Stimulated activated memory B cell treated with anti-CD40 and anti-IgM and Interleukin-4, amounts not matched to agents 10 μg/mL and 1 μg/mL and 100 μg/mL, for 72 hours (primary cell): ENCODE data around the gene ARFGAP1.
A peak's percentile ranks its signal among the peaks of the same experiment; 100 is the strongest.
"Not testable (repeated sequence)": the region's sequence is repeated elsewhere in the genome, so short reads cannot be mapped to it uniquely, and the experiment has no call there.

Experiments used
- ATAC-seq: fragments of 150-1000 bp; cut with Tn5 transposase; 2 replicates; pipeline ENCODE4 v1.10.0; 2021
- H3K27ac Mint-ChIP-seq: one replicate; pipeline ENCODE4 v1.8.0; 2022; ENCODE audit warnings: mild to moderate bottlenecking, mixed read lengths
- H3K27me3 Mint-ChIP-seq: one replicate; pipeline ENCODE4 v1.8.0; 2022; ENCODE audit warnings: mixed read lengths
- H3K36me3 Mint-ChIP-seq: one replicate; pipeline ENCODE4 v1.8.0; 2022; ENCODE audit warnings: mixed read lengths
- H3K4me1 Mint-ChIP-seq: one replicate; pipeline ENCODE4 v1.8.0; 2022; ENCODE audit warnings: mixed read lengths
- H3K4me3 Mint-ChIP-seq: one replicate; pipeline ENCODE4 v1.8.0; 2022; ENCODE audit warnings: mild to moderate bottlenecking, moderate library complexity, mixed read lengths
- H3K9me3 Mint-ChIP-seq: one replicate; pipeline ENCODE4 v1.8.0; 2022; ENCODE audit warnings: mixed read lengths

The ARFGAP1 gene

DNA sequence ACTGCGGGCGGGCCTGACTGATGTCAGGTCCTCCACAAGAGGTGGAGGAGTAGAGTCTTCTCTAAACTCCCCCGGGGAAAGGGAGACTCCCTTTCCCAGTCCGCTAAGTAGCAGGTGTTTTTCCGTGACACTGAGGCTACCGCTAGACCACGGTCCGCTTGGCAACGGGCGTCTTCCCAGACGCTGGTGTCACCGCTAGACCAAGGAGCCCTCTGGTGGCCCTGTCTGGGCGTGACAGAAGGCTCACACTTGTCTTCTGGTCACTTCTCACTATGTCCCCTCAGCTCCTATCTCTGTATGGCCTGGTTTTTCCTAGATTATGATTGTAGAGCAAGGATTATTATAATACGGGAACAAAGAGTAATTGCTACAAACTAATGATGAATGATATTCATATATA is 21.3 kb upstream of the ARFGAP1 start:
- not testable (repeated sequence) for H3K9me3 Mint-ChIP-seq, H3K27ac Mint-ChIP-seq, H3K36me3 Mint-ChIP-seq, H3K4me3 Mint-ChIP-seq, ATAC-seq
- Mint-ChIP-seq H3K4me1 (peaks cover 11% of the 10 kb centered on the region), H3K27me3 (peaks cover 84% of the 10 kb centered on the region)

GRCh38 chr20:63252284-63252711 is 20.3 kb upstream of the ARFGAP1 start:
- no peak overlapping the region for H3K4me3 Mint-ChIP-seq

GRCh38 chr20:63253065-63253437 is 19.6 kb upstream of the ARFGAP1 start:
- Mint-ChIP-seq H3K27ac (no peak overlapping the region), H3K4me3 (no peak overlapping the region), H3K9me3 (peaks cover 3% of the 10 kb centered on the region), H3K36me3 (no peaks in the 10 kb centered on the region), H3K27me3 (peaks cover 88% of the 10 kb centered on the region), H3K4me1 (peaks cover 11% of the 10 kb centered on the region)
- ATAC-seq = no peak

More at GRCh38 chr20:63252284-63252711, 20.3 kb upstream of the ARFGAP1 start:
- Mint-ChIP-seq H3K27me3 (peaks cover 85% of the 10 kb centered on the region), H3K4me1 (peaks cover 11% of the 10 kb centered on the region), H3K36me3 (no peaks in the 10 kb centered on the region), H3K9me3 (peaks cover 3% of the 10 kb centered on the region), H3K27ac (no peak overlapping the region)
- ATAC-seq = no peak

DNA sequence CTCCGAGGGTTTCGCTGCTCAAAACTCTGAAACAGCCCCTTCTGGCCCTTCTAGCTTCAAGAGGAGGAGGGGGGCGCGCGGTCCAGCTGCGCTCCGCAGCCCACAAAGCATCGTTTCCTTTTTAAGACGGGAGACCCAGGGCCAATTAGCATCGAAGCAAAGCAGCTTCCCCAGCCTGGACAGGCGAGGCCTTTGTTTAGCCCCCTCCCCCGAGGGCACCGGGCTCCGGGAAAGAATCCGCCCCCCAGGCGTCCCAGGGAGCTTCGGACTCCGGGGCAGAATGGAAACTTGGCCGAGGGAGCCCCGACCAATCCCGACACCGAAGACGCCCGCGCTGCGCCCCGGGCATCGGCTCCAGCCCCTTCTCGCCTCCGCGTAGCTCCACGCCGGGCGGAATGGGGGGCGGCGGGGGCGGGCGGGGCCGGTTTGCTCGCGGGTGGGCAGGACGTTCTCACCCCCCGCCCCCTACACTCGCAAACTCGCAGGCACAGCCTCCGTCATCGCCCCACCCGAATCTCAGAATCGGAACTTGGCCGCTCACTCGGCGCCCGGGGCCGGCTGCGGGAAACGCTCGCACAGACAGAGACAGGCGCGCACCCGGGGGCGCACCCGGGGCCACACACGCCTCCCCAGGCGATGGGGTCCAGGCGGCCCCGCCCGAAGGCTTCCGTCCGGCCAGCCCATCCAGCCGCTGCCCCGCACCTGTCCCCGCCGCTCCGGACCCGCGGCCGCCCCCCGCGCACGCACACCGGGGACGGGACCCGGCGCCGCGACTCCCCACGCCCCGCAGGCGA is 19.0 kb upstream of the ARFGAP1 start:
- Mint-ChIP-seq H3K27ac (no peak overlapping the region), H3K4me3 (no peak overlapping the region), H3K36me3 (no peaks in the 10 kb centered on the region), H3K9me3 (peaks cover 3% of the 10 kb centered on the region), H3K4me1 (peaks cover 11% of the 10 kb centered on the region), H3K27me3 (peaks cover 88% of the 10 kb centered on the region)
- ATAC-seq = peak; percentile 25

DNA sequence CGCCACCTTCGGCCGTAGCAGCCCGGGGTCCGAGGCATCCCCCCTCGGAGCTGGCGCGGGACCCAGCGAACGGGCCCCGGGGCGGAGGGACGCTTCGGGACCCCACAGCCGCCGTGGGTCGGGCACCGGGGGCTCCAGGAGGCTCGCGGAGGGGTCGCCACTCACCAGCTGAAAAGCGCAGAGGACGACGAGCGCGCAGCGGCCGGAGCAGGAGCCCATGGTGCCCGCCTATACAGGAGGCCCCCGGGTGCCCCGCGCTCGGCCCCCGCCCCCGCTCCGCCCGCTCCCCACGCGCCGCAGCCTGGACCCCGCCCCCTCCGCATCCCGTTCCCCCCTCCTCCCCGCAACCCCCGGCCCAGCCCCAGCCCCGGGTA is 18.4 kb upstream of the ARFGAP1 start, which contains the start of gene NKAIN4:
TSS of gene NKAIN4 (minus strand) at position 232 of the 374 bp plus-strand sequence. CDS start at position 219, 13 bp downstream.
- Mint-ChIP-seq H3K4me1 (peaks cover 11% of the 10 kb centered on the region), H3K27ac (no peak within 1 kb of the TSS), H3K27me3 (peaks cover 87% of the 10 kb centered on the region), H3K9me3 (peaks cover 3% of the 10 kb centered on the region), H3K36me3 (no peaks in the 10 kb centered on the region), H3K4me3 (no peak within 1 kb of the TSS)
- ATAC-seq = no peak

- ATAC-seq = no peak
- Mint-ChIP-seq H3K36me3 (no peaks in the 10 kb centered on the region), H3K9me3 (peaks cover 3% of the 10 kb centered on the region), H3K4me3 (no peak overlapping the region), H3K27me3 (peaks cover 87% of the 10 kb centered on the region), H3K27ac (no peak overlapping the region), H3K4me1 (peaks cover 11% of the 10 kb centered on the region)
Observed at GRCh38 chr20:63254606-63255384, 17.8 kb upstream of the ARFGAP1 start.

- Mint-ChIP-seq H3K4me3 (no peak overlapping the region), H3K27ac (no peak overlapping the region), H3K36me3 (no peaks in the 10 kb centered on the region), H3K4me1 (peaks cover 11% of the 10 kb centered on the region), H3K27me3 (peaks cover 89% of the 10 kb centered on the region), H3K9me3 (no peaks in the 10 kb centered on the region)
- no peak for ATAC-seq
Observed at GRCh38 chr20:63255931-63256704, 16.5 kb upstream of the ARFGAP1 start.

GRCh38 chr20:63256954-63257353 is 15.7 kb upstream of the ARFGAP1 start:
- Mint-ChIP-seq H3K4me1 (peaks cover 11% of the 10 kb centered on the region), H3K36me3 (no peaks in the 10 kb centered on the region), H3K27me3 (peaks cover 86% of the 10 kb centered on the region), H3K27ac (no peak overlapping the region), H3K4me3 (no peak overlapping the region), H3K9me3 (no peaks in the 10 kb centered on the region)
- no peak for ATAC-seq

DNA sequence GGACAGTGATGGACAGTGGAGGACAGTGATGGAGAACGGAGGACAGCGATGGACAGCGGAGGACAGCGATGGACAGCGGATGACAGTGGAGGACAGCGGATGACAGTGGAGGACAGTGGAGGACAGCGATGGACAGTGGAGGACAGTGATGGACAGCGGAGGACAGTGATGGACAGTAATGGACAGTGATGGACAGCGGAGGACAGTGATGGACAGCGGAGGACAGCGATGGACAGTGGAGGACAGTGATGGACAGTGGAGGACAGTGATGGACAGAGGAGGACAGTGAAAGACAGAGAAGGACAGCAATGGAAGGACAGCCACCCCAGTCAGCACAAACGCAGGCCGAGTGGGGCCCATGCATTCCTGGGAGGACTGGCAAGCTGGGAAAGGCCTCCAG is 15.0 kb upstream of the ARFGAP1 start:
- H3K27me3 Mint-ChIP-seq = peaks cover 86% of the 10 kb centered on the region

GRCh38 chr20:63258781-63259180 is 13.8 kb upstream of the ARFGAP1 start:
- no peak overlapping the region for H3K4me3 Mint-ChIP-seq
- H3K27me3 Mint-ChIP-seq = peaks cover 89% of the 10 kb centered on the region
- H3K4me1 Mint-ChIP-seq = peaks cover 5% of the 10 kb centered on the region
- no peaks in the 10 kb centered on the region for H3K9me3 Mint-ChIP-seq
- no peak for ATAC-seq
- no peaks in the 10 kb centered on the region for H3K36me3 Mint-ChIP-seq
- H3K27ac Mint-ChIP-seq = no peak overlapping the region

More for the DNA sequence above, 15.0 kb upstream of the ARFGAP1 start:
- H3K27ac Mint-ChIP-seq = no peak overlapping the region
- no peak overlapping the region for H3K4me3 Mint-ChIP-seq
- peaks cover 10% of the 10 kb centered on the region for H3K4me1 Mint-ChIP-seq
- no peak for ATAC-seq
- no peaks in the 10 kb centered on the region for H3K9me3 Mint-ChIP-seq
- H3K36me3 Mint-ChIP-seq = no peaks in the 10 kb centered on the region

DNA sequence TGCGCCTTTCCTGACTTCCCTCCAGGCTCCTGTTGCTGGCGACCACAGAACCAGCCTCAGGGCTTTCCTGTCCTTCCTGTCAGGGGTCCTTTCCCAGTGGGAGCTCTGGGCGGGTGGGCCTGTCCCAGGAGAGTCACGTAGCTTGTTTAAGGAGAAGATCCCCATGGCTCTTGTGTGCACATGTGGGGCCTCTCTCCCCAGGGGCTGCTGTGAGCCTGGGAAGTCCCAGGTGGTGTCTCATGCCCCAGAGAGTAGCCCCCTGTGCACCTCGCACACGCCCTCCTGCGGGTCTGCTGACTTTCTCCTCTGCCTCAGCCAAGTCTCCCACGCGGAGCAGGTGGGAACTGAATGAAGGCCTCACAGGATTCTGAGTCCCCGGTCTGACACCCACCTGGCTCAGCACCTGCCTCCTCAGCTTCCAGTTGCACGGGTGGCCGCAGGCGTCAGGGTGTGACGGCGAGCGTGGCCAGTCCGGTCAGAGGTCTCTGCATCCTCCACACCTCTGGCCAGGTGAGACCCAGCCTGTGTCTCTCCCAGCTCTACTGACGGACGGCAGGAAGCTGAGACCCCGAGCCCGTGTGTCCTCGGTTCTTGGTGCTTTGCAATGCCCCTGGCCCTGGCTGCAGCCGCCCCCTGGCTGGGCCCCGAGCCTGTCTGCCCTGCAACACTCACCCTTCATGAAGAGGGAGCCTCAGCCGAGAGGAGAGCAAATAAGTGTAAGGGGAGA is 12.7 kb upstream of the ARFGAP1 start:
- ATAC-seq = no peak
- Mint-ChIP-seq H3K9me3 (no peaks in the 10 kb centered on the region), H3K27ac (no peak overlapping the region), H3K4me3 (no peak overlapping the region), H3K27me3 (peaks cover 95% of the 10 kb centered on the region), H3K36me3 (no peaks in the 10 kb centered on the region), H3K4me1 (peaks cover 2% of the 10 kb centered on the region)

DNA sequence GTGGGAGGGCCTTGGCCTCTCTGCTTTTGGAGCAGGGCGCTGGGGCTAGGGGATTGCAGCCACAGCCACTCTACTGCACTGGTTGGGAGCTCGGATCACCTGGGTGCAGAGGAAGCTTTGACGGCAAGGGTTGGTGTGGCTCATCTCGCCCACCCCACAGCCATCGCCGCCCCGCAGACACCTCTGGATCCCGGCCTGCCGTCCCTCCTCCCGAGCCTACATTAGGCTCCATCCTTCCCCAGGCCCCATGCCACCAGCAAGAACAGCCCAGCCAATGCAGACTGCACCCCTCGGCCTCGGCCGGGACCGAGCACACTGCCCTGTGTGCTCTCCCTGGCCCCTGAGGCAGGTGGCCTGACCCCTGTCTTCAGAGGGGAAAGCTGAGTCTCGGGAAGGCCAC is 12.1 kb upstream of the ARFGAP1 start:
- no peaks in the 10 kb centered on the region for H3K4me1 Mint-ChIP-seq
- H3K36me3 Mint-ChIP-seq = no peaks in the 10 kb centered on the region
- H3K4me3 Mint-ChIP-seq = no peak overlapping the region
- no peak overlapping the region for H3K27ac Mint-ChIP-seq
- ATAC-seq = no peak
- peaks cover 95% of the 10 kb centered on the region for H3K27me3 Mint-ChIP-seq
- no peaks in the 10 kb centered on the region for H3K9me3 Mint-ChIP-seq

DNA sequence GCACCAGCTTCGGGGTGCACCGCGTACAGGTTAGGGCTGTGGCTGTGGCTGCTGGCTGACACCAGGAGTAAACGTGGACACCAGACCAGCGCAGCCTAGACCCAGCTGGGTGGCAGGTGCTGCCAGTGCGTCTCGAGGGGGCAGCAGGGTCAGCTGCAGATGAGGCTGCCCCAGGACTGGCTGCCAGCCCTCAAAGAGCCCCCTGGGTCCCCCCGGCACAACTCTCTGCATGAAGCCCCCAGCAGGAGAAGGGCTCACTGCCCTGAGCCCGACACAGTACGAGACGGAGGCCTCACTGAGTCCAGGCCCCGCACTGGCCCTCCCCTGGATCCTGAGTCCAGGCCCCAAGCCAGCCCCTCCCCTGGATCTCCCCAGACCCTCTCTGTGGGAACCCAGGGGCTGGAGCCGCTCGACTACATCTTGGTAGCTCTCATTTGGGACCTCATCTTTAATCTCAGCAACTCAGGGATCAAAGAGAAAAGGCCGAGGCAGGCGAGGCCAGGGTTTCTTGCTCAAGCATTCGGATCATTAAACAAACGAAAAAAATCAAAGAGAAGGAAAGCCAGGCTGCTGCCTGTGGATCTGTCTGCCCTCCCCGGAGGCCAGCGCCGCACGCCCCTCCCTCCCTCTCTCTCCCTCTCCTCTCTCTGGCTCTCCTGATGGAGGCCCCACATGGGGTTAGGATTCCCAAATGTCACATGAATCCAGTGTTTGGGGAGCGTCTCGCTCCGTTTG is 11.4 kb upstream of the ARFGAP1 start:
- H3K27me3 Mint-ChIP-seq = peaks cover 90% of the 10 kb centered on the region
- H3K4me3 Mint-ChIP-seq = no peak overlapping the region
- H3K36me3 Mint-ChIP-seq = no peaks in the 10 kb centered on the region
- H3K4me1 Mint-ChIP-seq = no peaks in the 10 kb centered on the region
- no peak overlapping the region for H3K27ac Mint-ChIP-seq
- no peaks in the 10 kb centered on the region for H3K9me3 Mint-ChIP-seq
- no peak for ATAC-seq
